ENCODE results near the gene TOR4A. TPM values are rescaled to one million over a fixed set of nuclear protein-coding genes. Genes with fewer than 3 reads are reported as not detected.
"Not testable (repeated sequence)": the region's sequence is repeated elsewhere in the genome, so short reads cannot be mapped to it uniquely, and the experiment has no call there.

The TOR4A gene
- total RNA-seq, 1 donor from 2014 or later = 35.3 TPM

DNA sequence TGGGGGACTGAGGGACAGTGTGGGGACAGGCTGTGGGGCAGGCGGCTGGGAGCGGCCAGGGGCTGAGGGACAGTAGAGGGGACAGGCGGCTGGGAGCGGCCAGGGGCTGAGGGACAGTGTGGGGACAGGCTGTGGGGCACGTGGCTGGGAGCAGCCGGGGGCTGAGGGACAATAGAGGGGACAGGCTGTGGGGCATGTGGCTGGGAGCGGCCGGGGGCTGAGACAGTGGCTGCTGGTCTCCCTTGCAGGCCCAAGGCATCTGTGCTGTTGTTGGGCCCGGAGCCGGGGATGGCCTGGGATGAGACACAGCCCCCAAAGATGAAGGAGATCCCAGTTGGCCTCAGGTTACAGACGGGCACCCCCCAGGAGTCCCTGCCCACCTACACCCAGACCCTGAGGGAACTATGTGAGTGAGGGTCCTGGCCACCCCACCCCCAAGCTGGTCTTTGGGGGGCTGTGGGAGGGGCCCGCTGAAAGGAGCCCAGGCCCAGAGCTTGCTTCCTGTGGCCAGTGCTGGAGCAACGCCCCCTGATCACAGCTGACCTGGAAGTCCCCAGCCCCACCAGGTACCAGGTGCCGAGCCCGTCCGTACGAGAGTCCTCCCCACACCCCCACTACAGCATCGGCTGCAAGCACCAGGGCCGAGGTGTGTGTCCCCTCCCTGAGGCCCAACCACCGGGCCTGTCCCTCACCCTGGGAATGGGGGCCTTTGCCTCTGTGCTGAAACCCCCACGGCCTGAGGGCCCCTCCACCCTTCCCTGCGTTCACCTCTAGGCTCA is 25.8 kb upstream of the TOR4A start:
- no peak for DNase-seq (ENCODE audit: low read depth, low spot score)

DNA sequence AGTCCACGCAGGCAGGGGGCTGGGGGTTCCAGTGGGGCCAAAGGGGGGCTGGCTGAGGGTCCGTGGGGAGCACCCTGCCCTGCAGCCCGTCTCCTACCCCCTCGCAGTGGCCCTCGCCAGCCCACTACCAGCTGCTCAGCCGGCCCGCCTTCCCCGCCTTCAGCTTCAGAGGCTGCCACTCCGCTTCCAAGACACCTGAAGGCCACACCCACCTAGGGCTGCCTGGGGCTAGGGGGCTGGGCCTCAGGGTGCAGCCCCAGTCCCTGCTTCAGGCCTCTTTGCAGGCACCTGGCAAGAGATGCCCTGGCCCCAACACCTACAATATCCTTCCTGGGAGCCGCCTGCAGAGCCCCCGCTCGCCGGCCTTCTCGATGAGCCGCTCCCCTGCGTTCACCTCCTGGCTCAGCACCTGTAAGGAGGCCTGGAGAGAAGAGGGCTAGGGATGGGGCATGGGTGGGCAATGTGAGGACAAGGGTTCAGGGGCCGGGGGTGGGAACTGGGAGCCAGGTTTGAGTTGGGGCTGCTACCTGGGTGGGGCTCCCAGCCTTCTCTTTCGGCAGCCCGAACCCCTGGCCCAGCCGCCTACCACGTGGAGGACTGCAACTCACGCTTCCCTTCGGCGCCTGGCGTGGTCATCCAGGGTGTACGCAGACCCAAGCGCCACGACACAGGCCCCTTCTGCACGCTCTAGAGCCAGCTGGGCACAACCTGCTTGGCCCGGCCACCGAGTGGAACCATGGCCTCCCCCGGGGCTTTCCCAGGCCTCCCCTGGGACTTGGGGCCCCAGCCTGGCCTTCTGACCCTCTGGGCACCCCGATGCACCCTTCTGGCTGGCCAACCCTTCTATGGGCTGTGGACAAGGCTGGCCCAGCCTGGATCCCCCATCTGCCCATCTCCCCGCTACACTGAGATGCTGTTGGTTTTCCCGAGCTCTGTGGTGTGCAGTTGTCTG is 24.7 kb upstream of the TOR4A start:
- no peak for DNase-seq (ENCODE audit: low read depth, low spot score)

DNA sequence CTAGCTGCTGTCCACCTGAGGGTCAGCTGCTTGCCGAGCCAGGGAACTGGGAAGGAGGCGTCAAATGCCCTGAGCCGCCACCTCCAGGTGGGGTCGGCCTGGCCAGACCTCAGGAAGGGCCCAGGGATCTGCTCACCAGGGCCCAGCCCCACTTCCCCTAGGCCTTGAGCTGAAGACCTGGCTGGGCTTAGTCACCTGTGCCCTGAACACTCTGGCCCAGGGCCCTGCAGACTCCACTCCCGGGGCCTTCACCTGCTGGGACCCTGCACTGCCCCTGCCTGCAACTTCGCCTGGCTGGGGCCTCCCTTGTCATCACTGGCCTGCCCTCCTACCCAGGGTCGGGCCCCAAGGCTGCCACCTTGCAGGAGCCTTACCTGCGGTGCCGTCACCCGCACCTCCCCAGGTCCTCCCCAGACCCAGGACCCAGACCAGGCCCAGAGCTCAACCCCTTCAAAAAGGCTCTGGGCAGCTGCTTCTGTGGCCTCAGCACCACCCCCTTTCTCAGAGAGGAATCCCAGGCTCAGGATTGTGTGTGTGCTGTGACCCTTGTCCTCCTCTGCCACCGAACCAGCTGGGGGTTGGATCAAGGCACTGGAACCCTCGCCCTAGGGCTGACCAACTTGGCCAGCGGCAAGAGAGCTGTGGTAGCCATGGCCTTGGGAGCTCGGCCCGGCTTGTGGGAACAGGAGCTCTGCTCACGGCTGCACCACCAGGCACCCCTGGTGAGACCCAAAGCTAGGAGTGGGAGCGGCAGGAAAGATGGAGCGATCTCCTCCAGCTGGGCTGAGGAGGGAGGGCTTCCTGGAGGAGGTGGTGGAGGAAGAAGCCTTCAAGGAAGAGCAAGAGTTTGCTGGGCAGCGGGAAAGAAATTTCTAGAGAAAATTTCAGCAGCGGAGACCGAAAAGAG is 23.6 kb upstream of the TOR4A start:
- DNase-seq (ENCODE audit: low read depth, low spot score) = no peak

DNA sequence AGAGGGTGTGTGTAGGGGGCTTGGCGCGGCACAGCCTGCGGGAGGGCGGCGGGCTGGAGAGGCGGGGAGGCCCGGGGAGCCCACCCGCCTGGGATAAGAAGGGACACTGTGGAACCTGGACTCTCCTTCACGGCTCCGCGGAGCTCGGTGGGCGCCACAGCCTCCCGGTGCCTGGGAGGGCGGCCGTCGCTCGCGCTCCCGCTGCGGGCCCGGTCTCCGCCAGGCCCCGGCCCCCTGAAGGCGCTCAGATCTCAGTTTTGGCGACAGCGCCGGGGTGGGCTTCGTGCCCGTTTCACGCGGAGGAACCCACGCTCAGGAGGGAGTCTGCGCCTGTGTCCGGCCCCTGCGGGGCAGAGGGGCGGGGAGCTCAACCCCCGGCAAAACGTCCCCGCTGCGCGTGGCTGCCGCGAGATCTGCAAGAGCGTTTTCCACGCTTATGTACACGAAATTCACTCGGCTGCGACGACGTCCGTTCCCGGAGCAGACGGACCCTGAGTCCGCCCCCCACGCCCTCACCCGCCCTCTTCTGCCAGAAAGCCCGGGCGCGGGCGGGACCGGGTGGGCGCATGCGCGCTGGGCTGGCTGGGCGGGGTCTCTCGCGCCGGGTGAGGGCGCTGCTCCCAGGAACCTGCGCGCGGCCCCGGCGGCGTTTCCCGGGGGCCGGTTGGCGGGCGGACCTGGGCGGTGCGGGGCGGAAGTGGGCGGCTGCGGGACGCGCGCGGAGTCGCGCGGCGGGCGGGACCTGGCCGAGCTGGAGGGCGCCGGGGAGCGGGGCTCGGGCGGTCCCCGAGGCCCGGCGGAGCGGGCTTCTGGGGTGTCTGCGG is 22.7 kb upstream of the TOR4A start, which contains the start of gene NELFB:
TSS of gene NELFB (plus strand) at position 704 of the 824 bp plus-strand sequence.
- DNase-seq (ENCODE audit: low read depth, low spot score) = no peak

DNA sequence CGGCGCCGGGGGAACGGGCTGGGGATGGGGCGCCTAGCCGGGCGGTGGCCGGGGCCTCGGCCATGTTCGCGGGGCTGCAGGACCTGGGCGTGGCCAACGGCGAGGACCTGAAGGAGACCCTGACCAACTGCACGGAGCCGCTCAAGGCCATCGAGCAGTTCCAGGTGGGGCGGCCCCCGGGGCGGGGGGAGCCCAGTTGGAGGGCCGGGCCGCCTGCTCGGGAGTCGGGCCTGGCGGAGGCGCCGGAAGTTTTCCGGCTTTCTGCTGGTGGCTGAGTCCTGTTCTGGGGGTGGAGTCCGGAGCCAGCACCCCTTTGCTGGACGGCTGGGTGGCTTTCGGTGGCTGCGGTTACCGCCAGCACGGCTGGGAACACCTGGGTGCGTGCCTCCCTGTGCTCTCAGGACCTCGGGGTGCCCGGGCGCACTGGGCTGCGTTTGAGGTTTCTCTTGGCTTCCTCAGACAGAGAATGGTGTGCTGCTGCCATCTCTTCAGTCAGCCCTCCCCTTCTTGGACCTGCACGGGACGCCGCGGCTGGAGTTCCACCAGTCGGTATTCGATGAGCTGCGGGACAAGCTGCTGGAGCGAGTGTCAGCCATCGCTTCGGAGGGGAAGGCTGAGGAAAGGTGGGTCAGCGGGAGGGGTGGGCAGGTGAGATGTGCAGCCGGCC is 21.9 kb upstream of the TOR4A start:
- no peak for DNase-seq (ENCODE audit: low read depth, low spot score)

DNA sequence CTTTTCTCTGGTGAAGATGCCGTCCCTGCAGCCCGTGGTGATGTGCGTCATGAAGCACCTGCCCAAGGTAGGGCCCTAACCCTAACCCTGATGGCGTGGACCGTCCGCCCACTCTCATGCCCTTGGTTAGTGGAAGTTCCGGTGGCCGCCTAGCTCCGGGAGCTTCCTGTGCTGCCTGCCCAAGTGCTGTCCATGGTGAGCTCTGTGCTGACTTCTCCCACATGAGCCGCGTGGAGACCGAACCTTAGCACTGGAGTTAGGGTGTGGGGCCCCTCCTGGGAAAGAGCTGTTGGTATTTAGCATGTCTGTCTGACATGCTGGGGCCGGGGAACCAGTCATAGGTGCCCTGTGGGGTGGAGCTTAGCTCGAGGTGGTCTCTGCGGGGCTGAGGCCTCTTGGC is 21.2 kb upstream of the TOR4A start:
- no peak for DNase-seq (ENCODE audit: low read depth, low spot score)

DNA sequence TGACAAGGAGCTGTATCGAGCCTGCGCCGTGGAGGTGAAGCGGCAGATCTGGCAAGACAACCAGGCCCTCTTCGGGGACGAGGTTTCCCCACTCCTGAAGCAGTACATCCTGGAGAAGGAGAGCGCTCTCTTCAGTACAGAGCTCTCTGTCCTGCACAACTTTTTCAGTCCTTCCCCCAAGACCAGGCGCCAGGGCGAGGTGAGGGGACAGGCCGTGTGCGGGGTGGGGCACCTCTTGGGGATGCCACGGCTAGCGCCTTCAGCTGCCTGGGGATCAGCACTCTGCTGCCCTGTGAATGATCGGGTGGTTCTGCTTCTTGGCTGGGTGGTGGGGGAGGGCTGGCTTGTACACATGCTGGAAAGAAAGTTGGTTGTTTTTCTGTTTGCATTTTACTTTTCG is 20.7 kb upstream of the TOR4A start:
- no peak for DNase-seq (ENCODE audit: low read depth, low spot score)

DNA sequence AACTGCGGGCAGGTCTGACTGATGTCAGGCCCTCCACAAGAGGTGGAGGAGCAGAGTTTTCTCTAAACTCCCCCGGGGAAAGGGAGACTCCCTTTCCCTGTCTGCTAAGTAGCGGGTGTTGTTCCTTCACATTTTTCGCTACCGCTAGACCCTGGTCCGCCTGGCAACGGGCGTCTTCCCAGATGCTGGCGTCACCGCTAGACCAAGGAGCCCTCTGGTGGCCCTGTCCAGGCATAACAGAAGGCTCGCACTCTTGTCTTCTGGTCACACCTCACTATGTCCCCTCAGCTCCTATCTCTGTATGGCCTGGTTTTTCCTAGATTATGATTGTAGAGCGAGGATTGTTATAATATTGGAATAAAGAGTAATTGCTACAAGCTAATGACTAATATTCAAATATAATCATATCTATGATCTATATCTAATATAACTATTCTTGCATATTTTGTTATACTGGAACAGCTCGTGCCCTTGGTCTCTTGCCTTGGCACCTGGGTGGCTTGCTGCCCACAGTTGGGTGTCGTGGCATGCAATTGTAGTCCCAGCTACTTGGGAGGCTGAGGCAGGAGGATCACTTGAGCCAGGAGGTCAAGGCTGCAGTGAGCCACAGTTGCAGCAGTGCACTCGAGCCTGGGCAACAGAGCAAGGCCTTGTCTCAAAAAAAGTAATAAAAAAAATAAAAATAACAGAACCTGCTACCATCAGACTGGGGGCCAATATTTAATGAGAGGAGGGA is 15.2 kb upstream of the TOR4A start:
- DNase-seq (ENCODE audit: low read depth, low spot score) = not testable (repeated sequence)

DNA sequence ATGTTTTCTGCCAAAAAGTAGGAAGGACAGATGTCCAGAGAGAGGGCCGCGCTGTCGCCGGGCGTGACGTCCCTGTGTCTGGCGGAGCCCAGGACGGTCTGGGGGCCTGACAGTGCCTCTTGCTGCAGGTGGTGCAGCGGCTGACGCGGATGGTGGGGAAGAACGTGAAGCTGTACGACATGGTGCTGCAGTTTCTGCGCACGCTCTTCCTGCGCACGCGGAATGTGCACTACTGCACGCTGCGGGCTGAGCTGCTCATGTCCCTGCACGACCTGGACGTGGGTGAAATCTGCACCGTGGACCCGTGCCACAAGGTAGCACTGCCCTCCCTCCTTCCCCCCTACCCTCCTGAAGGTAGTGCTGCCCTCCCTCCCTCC is 14.6 kb upstream of the TOR4A start:
- DNase-seq (ENCODE audit: low read depth, low spot score) = no peak

DNA sequence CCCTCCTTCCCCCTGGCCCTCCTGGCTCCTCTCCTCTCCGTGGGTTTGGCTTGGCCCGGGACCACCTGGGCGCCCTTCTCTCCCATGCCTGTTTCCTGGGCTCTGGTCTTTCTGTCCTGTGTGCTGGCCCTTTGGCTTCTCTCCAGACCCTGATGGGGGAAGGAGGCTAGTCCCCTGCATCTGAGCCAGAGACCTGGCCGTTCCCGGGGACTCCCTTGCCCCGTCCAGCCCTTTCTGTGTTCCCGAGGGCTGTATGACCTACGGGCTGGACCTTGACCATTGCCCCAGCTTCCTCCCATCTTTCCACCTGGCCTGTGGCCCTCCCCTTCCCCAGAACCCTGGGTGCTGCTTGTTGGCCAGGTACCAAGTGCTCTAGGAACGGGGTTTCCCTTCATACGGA is 14.0 kb upstream of the TOR4A start:
- no peak for DNase-seq (ENCODE audit: low read depth, low spot score)

DNA sequence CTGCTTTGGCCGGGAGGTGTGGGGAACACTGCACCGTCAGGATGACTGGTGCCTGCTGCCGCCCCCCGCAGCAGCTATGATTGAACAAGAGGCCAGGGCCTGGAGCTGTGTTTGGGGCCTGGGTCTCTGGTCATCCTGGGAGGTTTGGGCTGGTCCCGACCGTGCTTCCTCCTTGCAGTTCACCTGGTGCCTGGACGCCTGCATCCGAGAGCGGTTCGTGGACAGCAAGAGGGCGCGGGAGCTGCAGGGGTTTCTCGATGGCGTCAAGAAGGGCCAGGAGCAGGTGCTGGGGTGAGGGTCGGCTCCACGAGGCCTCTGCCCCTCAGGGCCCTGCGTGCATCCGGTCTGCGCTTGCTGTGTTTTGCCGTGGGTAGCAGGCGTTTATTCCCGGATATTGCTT is 13.5 kb upstream of the TOR4A start:
- DNase-seq (ENCODE audit: low read depth, low spot score) = no peak

DNA sequence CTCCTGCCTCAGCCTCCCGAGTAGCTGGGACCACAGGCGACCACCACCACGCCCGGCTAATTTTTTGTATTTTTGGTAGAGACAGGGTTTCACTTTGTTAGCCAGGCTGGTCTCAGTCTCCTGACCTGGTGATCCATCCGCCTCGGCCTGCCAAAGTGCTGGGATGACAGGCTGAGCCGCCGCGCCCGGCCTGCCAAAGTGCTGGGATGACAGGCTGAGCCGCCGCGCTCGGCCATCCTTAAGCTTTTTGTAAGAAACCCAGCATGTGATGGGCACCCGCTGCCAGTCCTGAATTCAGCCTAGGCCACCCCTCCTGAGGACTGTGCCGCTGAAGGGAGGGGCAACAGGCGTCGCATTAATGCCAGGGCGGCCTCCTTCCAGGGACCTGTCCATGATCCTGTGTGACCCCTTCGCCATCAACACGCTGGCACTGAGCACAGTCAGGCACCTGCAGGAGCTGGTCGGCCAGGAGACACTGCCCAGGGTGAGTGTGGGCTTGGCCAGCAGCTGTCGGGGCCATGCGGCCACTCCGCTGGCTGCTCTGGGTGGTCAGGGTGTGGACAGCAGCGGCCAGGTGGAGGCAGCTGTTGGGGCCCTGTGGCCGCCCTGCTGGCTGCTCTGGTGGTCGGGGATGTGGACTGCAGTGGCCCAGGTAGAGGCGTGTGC is 11.9 kb upstream of the TOR4A start:
- DNase-seq (ENCODE audit: low read depth, low spot score) = no peak

DNA sequence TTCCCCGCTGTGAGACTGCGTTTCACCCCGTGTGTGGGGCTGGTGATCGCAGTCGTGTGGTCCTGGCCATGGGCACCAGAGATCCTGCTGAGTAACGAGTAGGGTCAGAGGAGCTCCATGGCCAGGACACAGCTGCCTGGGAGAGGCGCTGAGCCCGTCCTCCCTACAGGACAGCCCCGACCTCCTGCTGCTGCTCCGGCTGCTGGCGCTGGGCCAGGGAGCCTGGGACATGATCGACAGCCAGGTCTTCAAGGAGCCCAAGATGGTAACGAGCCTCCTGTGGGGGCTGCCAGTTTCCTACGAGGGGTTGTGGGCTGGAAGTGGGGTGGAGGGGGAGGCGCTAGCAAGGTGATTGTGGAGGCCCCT is 11.4 kb upstream of the TOR4A start:
- DNase-seq (ENCODE audit: low read depth, low spot score) = no peak

DNA sequence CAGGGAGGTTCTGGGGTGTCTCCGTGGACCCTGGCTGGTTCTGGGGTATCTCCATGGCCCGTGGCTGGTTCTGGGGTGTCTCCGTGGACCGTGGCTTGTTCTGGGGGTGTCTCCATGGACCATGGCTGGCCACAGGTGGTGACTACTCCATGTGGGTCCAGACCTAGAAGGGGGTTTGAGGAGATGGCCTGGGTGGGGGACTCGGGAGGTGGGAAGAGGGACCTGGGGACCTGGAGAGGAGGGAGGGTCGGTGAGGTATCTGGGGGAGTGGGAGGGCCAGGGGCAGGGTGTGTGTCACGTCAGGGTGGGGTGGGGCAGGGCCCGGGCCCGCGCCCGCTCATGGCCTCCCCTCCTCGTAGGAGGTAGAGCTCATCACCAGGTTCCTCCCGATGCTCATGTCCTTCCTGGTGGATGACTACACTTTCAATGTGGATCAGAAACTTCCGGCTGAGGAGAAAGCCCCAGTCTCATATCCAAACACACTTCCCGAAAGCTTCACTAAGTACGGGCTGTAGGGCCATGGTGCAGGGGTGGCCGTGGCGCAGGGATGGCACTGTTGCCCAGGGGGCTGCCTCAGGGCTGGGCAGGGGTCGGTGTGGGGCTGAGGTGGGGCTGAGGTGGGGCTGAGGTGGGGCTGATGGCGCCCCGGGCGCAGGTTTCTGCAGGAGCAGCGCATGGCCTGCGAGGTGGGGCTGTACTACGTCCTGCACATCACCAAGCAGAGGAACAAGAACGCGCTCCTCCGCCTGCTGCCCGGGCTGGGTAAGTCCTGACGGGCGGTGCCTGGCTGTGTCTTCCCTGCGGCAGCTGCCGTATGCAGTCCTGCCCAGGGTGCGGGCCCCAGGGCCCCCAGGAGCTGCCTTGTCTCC is 10.7 kb upstream of the TOR4A start:
- DNase-seq (ENCODE audit: low read depth, low spot score) = no peak

DNA sequence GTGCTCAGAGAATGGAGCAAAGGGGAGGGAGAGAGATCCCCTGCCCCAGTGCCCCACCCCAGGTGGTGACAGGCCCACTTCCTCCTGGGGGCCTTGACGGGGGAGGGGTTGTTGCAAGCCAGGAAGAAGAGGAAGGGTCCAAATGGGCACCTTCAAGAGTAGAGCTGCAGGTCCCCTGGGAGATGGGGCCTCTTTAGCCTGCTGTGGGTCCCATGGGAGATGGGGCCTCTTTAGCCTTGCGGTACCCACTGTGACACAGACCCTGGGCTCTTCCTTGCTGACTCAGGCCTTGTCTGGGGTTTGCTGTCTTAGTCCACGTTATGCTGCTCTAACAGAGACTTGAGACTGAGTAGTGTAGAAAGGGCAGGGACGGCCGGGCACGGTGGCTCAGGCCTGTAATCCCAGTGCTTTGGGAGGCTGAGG is 9.6 kb upstream of the TOR4A start:
- no peak for DNase-seq (ENCODE audit: low read depth, low spot score)

DNA sequence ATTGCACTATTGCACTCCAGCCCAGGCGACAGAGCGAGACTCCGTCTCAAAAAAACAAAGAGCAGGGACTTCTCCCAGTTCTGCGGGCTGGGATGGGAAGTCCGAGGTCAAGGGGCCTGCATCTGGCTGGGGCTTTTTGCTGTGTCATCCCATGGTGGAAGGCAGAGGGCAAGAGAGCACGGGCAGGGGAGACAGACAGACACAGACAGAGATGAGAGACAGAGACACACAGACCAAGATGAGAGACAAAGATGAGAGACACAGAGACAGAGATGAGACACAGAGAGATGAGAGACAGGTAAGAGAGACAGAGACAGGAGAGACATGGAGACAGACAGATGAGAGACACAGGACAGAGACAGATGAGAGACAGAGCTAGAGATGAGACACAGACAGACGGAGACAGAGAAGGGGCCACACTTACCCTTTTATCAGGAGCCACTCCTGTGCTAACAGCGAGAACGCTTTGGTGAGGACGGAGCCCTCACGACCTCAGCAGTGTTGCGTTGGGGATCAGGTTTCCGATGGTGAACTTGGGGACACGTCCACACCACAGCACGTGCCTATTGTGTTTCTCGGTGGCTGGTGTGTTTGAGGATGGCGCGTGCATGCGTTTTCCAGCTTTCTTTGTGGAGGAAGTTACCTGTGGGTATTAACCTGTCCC is 8.9 kb upstream of the TOR4A start:
- no peak for DNase-seq (ENCODE audit: low read depth, low spot score)

DNA sequence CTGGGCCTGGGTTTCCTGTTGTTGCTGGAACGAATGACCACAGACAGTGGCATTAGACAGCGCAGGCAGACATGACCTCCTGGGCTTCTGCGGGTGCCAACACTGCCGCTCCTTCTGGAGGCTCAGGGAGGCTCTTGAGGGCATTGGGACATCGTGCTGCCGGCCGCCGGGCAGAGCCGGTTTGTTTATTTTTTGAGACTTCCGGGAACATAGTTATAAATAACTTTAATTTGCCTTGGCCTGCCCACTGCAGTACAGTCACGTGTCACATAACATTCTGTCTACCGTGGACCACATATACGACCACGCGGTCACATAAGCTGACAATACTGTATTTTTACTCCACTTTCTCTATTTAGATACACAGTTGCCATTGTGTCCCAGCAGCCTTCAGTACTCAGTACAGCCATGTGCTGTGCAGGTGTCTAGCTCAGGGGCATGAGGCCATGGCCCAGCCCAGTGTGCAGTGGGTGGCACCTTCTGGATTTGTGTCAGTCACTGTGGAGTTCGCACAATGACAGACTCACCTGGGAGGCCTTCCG is 8.2 kb upstream of the TOR4A start:
- DNase-seq (ENCODE audit: low read depth, low spot score) = no peak
